Measurements from ENCODE around the gene DCT.

DNA sequence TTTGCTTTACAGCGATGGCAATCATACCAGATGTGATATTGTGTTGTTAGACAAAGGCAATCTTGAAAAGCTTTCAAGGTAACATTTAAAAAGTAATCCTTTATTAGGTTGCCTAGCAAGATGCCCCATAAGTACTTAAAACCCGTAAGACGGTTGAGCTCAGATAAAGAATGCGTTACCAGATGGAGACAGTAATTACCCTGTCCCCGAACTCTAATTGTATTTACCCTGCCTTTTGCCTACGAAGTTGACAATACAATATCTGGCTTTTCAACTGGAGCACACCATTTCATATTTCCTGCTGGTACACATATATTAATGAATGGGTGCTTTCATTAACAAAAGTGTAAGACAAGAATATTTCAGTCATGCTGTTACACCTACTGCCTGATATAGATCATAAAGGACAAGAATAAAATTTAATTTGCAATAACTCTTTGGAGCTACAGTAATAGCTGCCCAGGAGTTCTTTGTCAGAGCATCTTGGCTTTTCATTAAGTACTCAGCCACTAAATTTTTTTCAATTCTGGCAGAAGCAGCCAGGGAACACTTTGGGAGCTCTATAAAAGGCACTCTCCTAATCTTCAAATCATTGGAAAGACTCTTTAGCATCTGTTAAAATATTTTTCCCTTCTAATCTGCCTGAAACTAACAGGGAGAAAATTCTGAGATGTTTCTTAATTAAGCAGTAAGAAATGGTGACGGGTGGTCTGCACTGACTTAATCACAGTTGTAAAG, 63.8 kb downstream of the DCT start:
- no peak for TF ChIP-seq ZNF274 (IDR thresholded peaks at IDR 0.05; ENCODE audit: borderline replicate concordance, extremely low read depth, low read length)
- TF ChIP-seq SP1 (IDR thresholded peaks at IDR 0.05; ENCODE audit: low read depth, low read length): no peak
- TF ChIP-seq, protein P1, sequence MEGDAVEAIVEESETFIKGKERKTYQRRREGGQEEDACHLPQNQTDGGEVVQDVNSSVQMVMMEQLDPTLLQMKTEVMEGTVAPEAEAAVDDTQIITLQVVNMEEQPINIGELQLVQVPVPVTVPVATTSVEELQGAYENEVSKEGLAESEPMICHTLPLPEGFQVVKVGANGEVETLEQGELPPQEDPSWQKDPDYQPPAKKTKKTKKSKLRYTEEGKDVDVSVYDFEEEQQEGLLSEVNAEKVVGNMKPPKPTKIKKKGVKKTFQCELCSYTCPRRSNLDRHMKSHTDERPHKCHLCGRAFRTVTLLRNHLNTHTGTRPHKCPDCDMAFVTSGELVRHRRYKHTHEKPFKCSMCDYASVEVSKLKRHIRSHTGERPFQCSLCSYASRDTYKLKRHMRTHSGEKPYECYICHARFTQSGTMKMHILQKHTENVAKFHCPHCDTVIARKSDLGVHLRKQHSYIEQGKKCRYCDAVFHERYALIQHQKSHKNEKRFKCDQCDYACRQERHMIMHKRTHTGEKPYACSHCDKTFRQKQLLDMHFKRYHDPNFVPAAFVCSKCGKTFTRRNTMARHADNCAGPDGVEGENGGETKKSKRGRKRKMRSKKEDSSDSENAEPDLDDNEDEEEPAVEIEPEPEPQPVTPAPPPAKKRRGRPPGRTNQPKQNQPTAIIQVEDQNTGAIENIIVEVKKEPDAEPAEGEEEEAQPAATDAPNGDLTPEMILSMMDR (IDR thresholded peaks at IDR 0.05; ENCODE audit: control extremely low read depth in 1 of 3, insufficient read depth in 1 of 3, low read depth in 1 of 3, low read length in 3 of 3): no peak
- TF ChIP-seq SRF (IDR thresholded peaks at IDR 0.05; ENCODE audit: low read depth, low read length): no peak
- no peak for TF ChIP-seq EZH2 (IDR thresholded peaks at IDR 0.05; ENCODE audit: low read depth, low read length, severe bottlenecking)
- TF ChIP-seq EP300 (IDR thresholded peaks at IDR 0.05; ENCODE audit: borderline replicate concordance in 1 of 2, low read depth in 2 of 2, low read length in 2 of 2): no peak
- no peak for TF ChIP-seq MAFK (IDR thresholded peaks at IDR 0.05; ENCODE audit: low read depth, low read length)
- no peak for TF ChIP-seq POLR2A (IDR thresholded peaks at IDR 0.05; ENCODE audit: control extremely low read depth in 1 of 2, low read depth in 2 of 2, low read length in 2 of 2)
- no peak for TF ChIP-seq JUN (IDR thresholded peaks at IDR 0.05; ENCODE audit: low read depth, low read length)

Measured in H1 (cell line).